PC-3 (cell line): ENCODE data around the gene DOC2A. TPM values are rescaled to one million over a fixed set of nuclear protein-coding genes. Genes with fewer than 3 reads are reported as not detected.
"Not testable (repeated sequence)": the region's sequence is repeated elsewhere in the genome, so short reads cannot be mapped to it uniquely, and the experiment has no call there.

ENCODE experiments used
- ATAC-seq: fragments of 200-7000 bp; cut with Tn5 transposase; 2 replicates; pipeline ENCODE4 v1.9.1; 2020; ENCODE audit warnings: mild to moderate bottlenecking, moderate library complexity
- BruUV-seq: library from RNA; stranded (reverse); fragments of 400-500 nt; replicated peaks from 2 replicates; lab custom pipeline; 2021; lab: Mats Ljungman, UMichigan
- CTCF ChIA-PET: fragments of 300-600 bp; sonication (Branson Sonifier 250); formaldehyde crosslinking; loops from one replicate; lab custom pipeline; 2022; ENCODE audit warnings: antibody characterized with exemption; lab: Charles Lee
- POLR2A ChIA-PET: fragments of 300-600 bp; sonication (Branson Sonifier 250); formaldehyde crosslinking; loops from one replicate; lab custom pipeline; 2022; ENCODE audit warnings: antibody characterized with exemption; ENCODE audit not compliant: unreplicated experiment; lab: Charles Lee
- DNase-seq: peaks from one replicate; pipeline ENCODE4 v3.0.0-alpha.2; 2015
- H2AFZ ChIP-seq: fragments of 300-600 bp; sonication (generic); 2 replicates; pipeline ENCODE4 v1.6.0; 2016; ENCODE audit warnings: antibody characterized with exemption, low read length
- H3F3A ChIP-seq: fragments of 300-600 bp; sonication (generic); one replicate; pipeline ENCODE4 v1.6.0; 2017; ENCODE audit warnings: antibody characterized with exemption, low read length, control low read depth, mild to moderate bottlenecking; ENCODE audit not compliant: unreplicated experiment
- H3K27ac ChIP-seq: fragments of 300-600 bp; sonication (generic); 2 replicates; pipeline ENCODE4 v1.5.1; 2016; ENCODE audit warnings: mild to moderate bottlenecking, low read length
- H3K27me3 ChIP-seq: fragments of 300-600 bp; sonication (generic); 2 replicates; pipeline ENCODE4 v1.6.1; 2016; ENCODE audit warnings: low read length, mixed read lengths
- H3K36me3 ChIP-seq: fragments of 300-600 bp; sonication (generic); 2 replicates; pipeline ENCODE4 v1.6.1; 2016; ENCODE audit warnings: low read depth, mixed run types, low read length, mixed read lengths
- H3K4me1 ChIP-seq: fragments of 300-600 bp; sonication (generic); 2 replicates; pipeline ENCODE4 v1.5.1; 2016; ENCODE audit warnings: low read length; ENCODE audit not compliant: insufficient read depth
- H3K4me2 ChIP-seq: fragments of 300-600 bp; sonication (generic); 2 replicates; pipeline ENCODE4 v1.6.0; 2016; ENCODE audit warnings: low read length
- H3K4me3 ChIP-seq: fragments of 300-600 bp; sonication (generic); 2 replicates; pipeline ENCODE4 v1.5.1; 2016; ENCODE audit warnings: mild to moderate bottlenecking, low read length, mixed read lengths
- H3K79me2 ChIP-seq: fragments of 300-600 bp; sonication (generic); 2 replicates; pipeline ENCODE4 v1.6.1; 2017; ENCODE audit warnings: low read length, mixed read lengths
- H3K9ac ChIP-seq: fragments of 300-600 bp; sonication (generic); 2 replicates; pipeline ENCODE4 v1.6.0; 2016; ENCODE audit warnings: mild to moderate bottlenecking, low read length
- H3K9me2 ChIP-seq: fragments of 300-600 bp; sonication (generic); replicated peaks from 2 replicates; pipeline ENCODE4 v1.6.1; 2016; ENCODE audit warnings: mixed run types, low read length, mixed read lengths
- H3K9me3 ChIP-seq: fragments of 300-600 bp; sonication (generic); 2 replicates; pipeline ENCODE4 v1.6.1; 2016; ENCODE audit warnings: low read length, mixed read lengths
- H4K20me1 ChIP-seq: fragments of 300-600 bp; sonication (generic); 2 replicates; pipeline ENCODE4 v1.6.1; 2016; ENCODE audit warnings: low read length, mixed read lengths
- EZH2 ChIP-seq: fragments of 300-600 bp; sonication (generic); IDR thresholded peaks from one replicate; pipeline ENCODE4 v1.6.1; 2017; ENCODE audit warnings: antibody characterized with exemption, mild to moderate bottlenecking, low read length; ENCODE audit not compliant: unreplicated experiment
- EZH2phosphoT487 ChIP-seq: fragments of 300-600 bp; sonication (generic); IDR thresholded peaks from 2 replicates; pipeline ENCODE4 v1.6.1; 2018; ENCODE audit warnings: mild to moderate bottlenecking, antibody characterized with exemption, low read length, borderline replicate concordance
- intact Hi-C: fragments of 100-400 bp; cut with micrococcal nuclease; formaldehyde crosslinking; loops from 2 replicates; pipeline ENCODE4 v1.9.0; 2023
- total RNA-seq: library from RNA; depleted of rRNA; stranded (reverse); fragments of >200 nt; gene quantifications from 2 replicates; pipeline ENCODE4 v1.2.3, GENCODE V29; 2014
- TF ChIP-seq, protein P1 (sequence below): fragments of 300-600 bp; sonication (generic); conservative IDR thresholded peaks from 2 replicates; pipeline ENCODE4 v1.5.1; 2017; ENCODE audit warnings: antibody characterized with exemption, low read depth, mild to moderate bottlenecking, low read length

DOC2A gene
- total RNA-seq, 1 experiment from 2014 or later: 4.6 TPM

DNA sequence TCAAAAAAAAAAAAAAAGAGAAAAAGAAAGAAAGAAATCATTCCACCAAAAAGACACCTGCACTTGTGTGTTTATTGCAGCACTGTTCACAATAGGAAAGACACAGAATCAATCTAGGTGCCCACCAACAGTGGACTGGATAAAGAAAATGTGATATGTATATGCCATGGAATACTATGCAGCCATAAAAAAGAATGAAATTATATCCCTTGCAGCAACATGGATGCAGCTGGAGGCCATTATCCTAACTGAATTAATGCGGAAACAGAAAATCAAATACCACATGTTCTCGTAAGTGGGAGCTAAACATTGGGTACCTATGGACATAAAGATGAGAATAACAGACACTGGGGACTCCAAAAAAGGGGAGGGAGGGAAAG lies 6.4 kb upstream of the DOC2A start:
- Histone ChIP-seq H3K36me3 (no peaks in the 10 kb centered on the region), H3K4me3 (no peak overlapping the region), H4K20me1 (no peaks in the 10 kb centered on the region), H3K4me1 (no peaks in the 10 kb centered on the region), H3K4me2 (no peak overlapping the region), H3K9me2 (no peaks in the 10 kb centered on the region), H3K9ac (no peak overlapping the region), H3F3A (no peaks in the 10 kb centered on the region), H3K79me2 (no peaks in the 10 kb centered on the region), H3K27me3 (no peaks in the 10 kb centered on the region), H3K9me3 (no peaks in the 10 kb centered on the region), H3K27ac (no peak overlapping the region), H2AFZ (no peak overlapping the region)
- DNase-seq (no peak), ATAC-seq (no peak)
- ChIA-PET CTCF (no interaction called here), POLR2A (no interaction called here)
- no peak for TF ChIP-seq EZH2phosphoT487
- TF ChIP-seq EZH2: no peak
- TF ChIP-seq, protein P1, sequence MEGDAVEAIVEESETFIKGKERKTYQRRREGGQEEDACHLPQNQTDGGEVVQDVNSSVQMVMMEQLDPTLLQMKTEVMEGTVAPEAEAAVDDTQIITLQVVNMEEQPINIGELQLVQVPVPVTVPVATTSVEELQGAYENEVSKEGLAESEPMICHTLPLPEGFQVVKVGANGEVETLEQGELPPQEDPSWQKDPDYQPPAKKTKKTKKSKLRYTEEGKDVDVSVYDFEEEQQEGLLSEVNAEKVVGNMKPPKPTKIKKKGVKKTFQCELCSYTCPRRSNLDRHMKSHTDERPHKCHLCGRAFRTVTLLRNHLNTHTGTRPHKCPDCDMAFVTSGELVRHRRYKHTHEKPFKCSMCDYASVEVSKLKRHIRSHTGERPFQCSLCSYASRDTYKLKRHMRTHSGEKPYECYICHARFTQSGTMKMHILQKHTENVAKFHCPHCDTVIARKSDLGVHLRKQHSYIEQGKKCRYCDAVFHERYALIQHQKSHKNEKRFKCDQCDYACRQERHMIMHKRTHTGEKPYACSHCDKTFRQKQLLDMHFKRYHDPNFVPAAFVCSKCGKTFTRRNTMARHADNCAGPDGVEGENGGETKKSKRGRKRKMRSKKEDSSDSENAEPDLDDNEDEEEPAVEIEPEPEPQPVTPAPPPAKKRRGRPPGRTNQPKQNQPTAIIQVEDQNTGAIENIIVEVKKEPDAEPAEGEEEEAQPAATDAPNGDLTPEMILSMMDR: no peak
- no TSS peak for BruUV-seq
- intact Hi-C loops: no loop called here

DNA sequence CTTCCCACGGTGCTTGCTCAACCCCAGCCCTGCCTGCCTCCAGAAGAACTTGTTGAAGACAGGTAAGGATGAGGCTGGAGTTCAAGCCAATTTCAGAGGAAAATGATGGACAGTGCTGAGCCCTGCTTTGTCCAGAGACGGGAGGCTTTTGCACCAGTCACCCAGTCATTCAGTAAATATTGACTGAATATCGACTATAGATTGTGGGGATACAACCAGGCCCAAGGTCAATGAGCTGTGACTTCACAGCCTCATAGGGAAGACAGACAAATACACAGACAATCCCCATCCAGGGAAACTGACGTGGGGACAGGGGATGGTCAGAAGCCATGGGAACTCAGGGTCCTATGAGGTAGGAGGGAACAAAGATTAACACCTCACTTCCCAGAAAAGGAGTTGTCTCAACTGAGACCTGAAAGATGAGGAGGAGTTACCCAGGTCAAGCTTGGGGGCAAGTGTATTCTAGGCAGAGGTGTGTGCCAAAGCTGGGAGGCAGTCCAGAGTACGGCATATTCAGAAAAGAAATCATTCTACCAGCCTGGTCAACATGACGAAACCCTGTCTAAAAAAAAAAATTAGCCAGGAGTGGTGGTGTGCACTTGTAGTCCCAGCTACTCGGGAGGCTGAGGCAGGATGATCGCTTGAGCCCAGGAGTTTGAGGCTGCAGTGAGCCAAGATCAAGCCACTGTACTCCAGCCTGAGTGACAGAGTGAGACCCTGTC lies 5.9 kb upstream of the DOC2A start:
- H3F3A ChIP-seq: no peaks in the 10 kb centered on the region
- intact Hi-C loops: no loop called here
- H2AFZ ChIP-seq: no peak overlapping the region
- H3K36me3 ChIP-seq: no peaks in the 10 kb centered on the region
- ChIA-PET POLR2A (no interaction called here), CTCF (no interaction called here)
- H3K9me2 ChIP-seq: no peaks in the 10 kb centered on the region
- no peak for TF ChIP-seq EZH2
- TF ChIP-seq, protein P1: no peak
- TF ChIP-seq EZH2phosphoT487: no peak
- no peaks in the 10 kb centered on the region for H3K4me1 ChIP-seq
- DNase-seq (no peak), ATAC-seq (no peak)
- no TSS peak for BruUV-seq
- no peak overlapping the region for H3K4me2 ChIP-seq
- no peaks in the 10 kb centered on the region for H3K27me3 ChIP-seq
- H4K20me1 ChIP-seq: no peaks in the 10 kb centered on the region
- H3K79me2 ChIP-seq: no peaks in the 10 kb centered on the region
- no peak overlapping the region for H3K9ac ChIP-seq
- H3K4me3 ChIP-seq: no peak overlapping the region
- H3K9me3 ChIP-seq: no peaks in the 10 kb centered on the region
- H3K27ac ChIP-seq: no peak overlapping the region

DNA sequence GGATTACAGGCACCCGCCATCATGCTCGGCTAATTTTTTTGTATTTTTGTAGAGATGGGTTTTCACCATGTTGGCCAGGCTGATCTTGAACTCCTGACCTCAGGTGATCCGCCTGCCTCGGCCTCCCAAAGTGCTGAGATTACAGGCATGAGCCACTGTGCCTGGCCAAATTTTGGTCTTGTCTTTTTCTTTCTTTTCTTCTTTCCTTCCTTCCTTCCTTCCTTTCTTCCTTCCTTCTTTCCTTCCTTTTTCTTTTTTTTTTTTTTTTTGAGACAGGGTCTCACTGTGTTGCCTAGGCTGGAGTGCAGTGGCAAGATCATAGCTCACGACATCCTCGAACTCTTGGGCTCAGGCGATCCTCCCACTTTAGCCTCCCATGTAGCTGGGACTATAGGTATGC lies 4.6 kb upstream of the DOC2A start:
- H3K27me3 ChIP-seq, H3K9ac ChIP-seq, intact Hi-C loops, BruUV-seq, ATAC-seq, H4K20me1 ChIP-seq, H3K4me3 ChIP-seq, H3F3A ChIP-seq, H3K9me2 ChIP-seq, H3K9me3 ChIP-seq, H3K36me3 ChIP-seq, H2AFZ ChIP-seq, H3K4me1 ChIP-seq, POLR2A ChIA-PET, H3K4me2 ChIP-seq, H3K79me2 ChIP-seq, DNase-seq, H3K27ac ChIP-seq: not testable (repeated sequence)
- CTCF ChIA-PET: interaction anchor here (0.6 to 1.0 kb wide), 2 partner anchors 24 to 40 kb away, joined by 3 read pairs; no protein-coding TSS in a partner anchor

DNA sequence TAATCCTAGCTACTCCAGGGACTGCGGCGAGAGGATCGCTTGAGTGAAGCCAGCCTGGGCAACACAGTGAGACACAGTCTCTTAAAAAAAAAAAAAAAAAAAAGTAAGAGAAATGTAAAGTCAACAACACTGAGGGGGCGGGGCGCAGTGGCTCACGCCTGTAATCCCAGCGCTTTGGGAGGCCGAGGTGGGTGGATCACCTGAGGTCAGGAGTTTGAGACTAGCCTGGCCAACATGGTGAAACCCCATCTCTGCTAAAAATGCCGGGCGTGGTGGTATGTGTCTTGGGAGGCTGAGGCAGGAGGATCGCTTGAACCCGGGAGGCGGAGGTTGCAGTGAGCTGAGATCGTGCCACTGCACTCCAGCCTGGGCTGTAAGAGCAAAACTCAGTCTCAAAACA lies 1.8 kb upstream of the DOC2A start:
- ATAC-seq, H3K4me2 ChIP-seq, H2AFZ ChIP-seq, CTCF ChIA-PET, H3K36me3 ChIP-seq, H3K9ac ChIP-seq, H3K79me2 ChIP-seq, H3K4me1 ChIP-seq, H3K9me3 ChIP-seq, H3K9me2 ChIP-seq, H3K27me3 ChIP-seq, intact Hi-C loops, POLR2A ChIA-PET, H3F3A ChIP-seq, H3K27ac ChIP-seq, BruUV-seq, DNase-seq, H4K20me1 ChIP-seq, H3K4me3 ChIP-seq: not testable (repeated sequence)
